ENCODE data around the gene CACNA2D3. TPM values are rescaled to one million over a fixed set of nuclear protein-coding genes. Genes with fewer than 3 reads are reported as not detected.

The CACNA2D3 gene
- total RNA-seq, 2 donors from 2014 or later, result 0.42 to 0.98 TPM

DNA sequence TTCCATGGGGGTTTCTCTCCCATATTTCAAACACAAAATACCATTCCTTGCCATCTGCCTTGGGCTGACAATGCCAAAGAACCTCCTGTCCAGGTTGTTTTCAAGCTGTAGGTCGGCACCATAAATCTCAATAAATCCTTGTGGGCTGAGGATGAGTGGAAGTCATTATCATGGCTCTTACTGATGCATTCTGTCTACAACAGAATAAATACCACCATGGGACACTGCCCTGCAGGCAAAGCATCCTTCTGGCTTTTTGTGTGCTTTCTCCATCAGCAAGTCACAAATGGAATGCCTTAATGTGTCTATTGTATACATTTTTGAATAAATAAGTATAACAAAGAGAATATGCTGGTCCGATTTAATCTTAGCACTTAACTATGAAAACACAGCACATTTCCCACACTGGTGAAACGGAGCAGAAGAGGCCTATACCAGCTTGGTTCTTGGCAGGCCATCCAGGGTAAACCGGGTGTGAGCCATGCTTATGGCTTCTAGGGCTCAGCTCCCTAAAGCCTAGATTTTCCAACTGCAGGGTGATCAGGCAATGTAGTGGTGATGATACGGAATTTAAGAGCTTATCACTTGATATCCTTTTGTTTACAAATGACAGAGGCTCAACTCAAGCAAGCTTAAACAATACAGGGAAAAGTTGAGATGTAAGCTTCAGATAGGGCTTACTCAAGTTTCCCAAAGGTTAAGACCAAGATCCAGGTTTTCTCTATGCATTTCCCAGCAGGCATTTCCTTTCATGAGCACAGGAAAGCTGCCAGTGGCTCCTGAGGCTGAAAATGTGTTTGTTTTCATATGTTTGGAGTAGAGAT, 938.8 kb downstream of the CACNA2D3 start:
- Histone ChIP-seq H3K4me1 (no peaks in the 10 kb centered on the region), H3K36me3 (no peaks in the 10 kb centered on the region), H3K9ac (ENCODE audit: low read depth in 2 of 2, low read length in 2 of 2) (no peak overlapping the region), H3K4me3 (no peak overlapping the region), H3K9me3 (no peaks in the 10 kb centered on the region), H3K27ac (no peak overlapping the region), H3K27me3 (no peaks in the 10 kb centered on the region)
- TF ChIP-seq, protein P1, sequence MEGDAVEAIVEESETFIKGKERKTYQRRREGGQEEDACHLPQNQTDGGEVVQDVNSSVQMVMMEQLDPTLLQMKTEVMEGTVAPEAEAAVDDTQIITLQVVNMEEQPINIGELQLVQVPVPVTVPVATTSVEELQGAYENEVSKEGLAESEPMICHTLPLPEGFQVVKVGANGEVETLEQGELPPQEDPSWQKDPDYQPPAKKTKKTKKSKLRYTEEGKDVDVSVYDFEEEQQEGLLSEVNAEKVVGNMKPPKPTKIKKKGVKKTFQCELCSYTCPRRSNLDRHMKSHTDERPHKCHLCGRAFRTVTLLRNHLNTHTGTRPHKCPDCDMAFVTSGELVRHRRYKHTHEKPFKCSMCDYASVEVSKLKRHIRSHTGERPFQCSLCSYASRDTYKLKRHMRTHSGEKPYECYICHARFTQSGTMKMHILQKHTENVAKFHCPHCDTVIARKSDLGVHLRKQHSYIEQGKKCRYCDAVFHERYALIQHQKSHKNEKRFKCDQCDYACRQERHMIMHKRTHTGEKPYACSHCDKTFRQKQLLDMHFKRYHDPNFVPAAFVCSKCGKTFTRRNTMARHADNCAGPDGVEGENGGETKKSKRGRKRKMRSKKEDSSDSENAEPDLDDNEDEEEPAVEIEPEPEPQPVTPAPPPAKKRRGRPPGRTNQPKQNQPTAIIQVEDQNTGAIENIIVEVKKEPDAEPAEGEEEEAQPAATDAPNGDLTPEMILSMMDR (IDR thresholded peaks at IDR 0.05), result no peak
- intact Hi-C loops (cut with DNase I), result no loop called here
- DNase-seq, result no peak

DNA sequence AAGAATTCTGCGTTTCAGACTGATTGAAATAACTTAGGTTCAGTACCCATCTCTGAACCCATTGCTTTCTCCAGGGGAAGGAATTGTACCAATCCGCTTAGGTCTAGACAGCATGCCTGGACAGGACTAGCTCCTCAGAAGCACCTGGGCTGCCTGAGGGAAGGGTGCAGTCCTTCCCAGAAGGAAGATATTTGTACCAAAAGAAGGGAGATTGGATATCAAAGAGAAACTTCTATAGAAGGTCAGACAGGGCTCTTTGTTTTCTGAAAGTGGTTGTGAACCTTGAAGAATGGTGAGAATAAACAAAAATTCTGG, 939.3 kb downstream of the CACNA2D3 start:
- Histone ChIP-seq H3K27me3 (no peaks in the 10 kb centered on the region), H3K9ac (ENCODE audit: low read depth in 2 of 2, low read length in 2 of 2) (no peak overlapping the region), H3K9me3 (no peaks in the 10 kb centered on the region), H3K36me3 (no peaks in the 10 kb centered on the region), H3K4me3 (no peak overlapping the region), H3K4me1 (no peaks in the 10 kb centered on the region), H3K27ac (no peak overlapping the region)
- intact Hi-C loops (cut with DNase I), result no loop called here
- DNase-seq, result no peak
- TF ChIP-seq, protein P1 (IDR thresholded peaks at IDR 0.05), result no peak

DNA sequence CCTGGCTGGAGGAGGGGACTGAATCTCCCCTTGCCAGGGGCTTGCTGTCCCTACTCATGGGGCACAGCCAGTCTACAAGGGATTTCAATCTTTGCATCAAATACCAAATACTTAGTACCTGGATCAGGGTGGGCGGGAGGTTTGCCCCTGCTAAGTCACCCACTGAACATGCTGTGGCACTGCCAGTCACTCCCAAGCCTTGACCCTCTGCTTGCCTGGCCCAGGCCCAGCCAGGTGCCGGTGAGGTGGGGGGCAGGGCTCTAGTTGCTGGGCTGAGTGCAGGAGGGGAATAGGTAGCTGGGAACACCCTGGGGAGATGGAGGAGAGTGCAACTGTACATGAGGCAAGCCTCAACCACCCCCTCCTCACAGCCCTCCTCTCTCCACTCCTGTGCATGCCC, 941.8 kb downstream of the CACNA2D3 start:
- Histone ChIP-seq H3K36me3 (no peaks in the 10 kb centered on the region), H3K27ac (no peak overlapping the region), H3K27me3 (no peaks in the 10 kb centered on the region), H3K9ac (ENCODE audit: low read depth in 2 of 2, low read length in 2 of 2) (no peak overlapping the region), H3K4me3 (no peak overlapping the region), H3K9me3 (no peaks in the 10 kb centered on the region), H3K4me1 (no peaks in the 10 kb centered on the region)
- TF ChIP-seq, protein P1 (IDR thresholded peaks at IDR 0.05), result no peak
- intact Hi-C loops (cut with DNase I), result no loop called here
- DNase-seq, result no peak

DNA sequence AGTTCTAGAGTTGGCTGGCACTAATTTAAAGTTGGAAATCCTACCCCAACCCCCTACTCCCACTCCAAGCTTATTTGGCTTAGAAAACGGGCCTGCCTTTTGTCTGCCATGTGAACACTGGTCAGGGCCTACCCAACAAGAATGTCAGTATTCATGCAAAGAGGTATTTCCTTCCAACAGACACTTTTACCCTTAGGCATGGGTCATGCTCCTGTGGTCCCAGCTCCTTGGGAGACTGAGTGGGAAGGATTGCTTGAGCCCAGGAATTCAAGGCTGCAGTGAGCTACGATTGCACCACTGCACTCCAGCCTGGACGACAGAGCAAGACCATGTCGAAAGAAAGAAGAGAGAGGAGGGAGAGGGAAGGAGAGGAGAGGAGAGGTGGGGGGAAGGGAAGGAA, 943.0 kb downstream of the CACNA2D3 start:
- no peak overlapping the region for H3K9ac ChIP-seq (ENCODE audit: low read depth in 2 of 2, low read length in 2 of 2)
- no peaks in the 10 kb centered on the region for H3K36me3 ChIP-seq
- no peaks in the 10 kb centered on the region for H3K9me3 ChIP-seq
- no peaks in the 10 kb centered on the region for H3K4me1 ChIP-seq
- intact Hi-C loops (cut with DNase I), result no loop called here
- DNase-seq, result no peak
- H3K27ac ChIP-seq, result no peak overlapping the region
- no peak overlapping the region for H3K4me3 ChIP-seq
- TF ChIP-seq, protein P1 (IDR thresholded peaks at IDR 0.05), result no peak
- no peaks in the 10 kb centered on the region for H3K27me3 ChIP-seq

DNA sequence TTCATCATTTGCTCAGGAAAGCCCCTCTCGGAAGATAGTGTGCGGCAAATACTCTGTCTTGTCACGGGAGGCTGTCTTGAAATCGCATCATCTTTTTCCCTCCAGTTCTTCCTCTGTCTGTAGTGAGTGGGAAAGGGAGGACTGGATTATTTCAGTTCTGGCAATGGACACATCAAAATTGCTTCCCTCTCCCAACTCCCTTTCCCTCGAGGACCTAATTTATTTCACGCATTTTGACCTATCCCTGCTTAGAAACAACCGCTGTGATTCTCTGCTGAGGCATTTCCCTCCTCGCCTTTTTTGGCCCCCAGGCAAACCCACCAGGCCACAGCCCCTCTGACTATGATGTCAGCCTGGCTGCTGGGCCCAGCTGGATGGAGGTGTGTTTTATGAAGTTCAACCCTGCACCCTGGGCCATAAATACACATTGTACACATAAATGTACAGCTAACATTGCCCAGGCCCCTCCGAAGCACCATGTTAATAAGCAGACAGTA, 944.2 kb downstream of the CACNA2D3 start:
- Histone ChIP-seq H3K4me1 (no peaks in the 10 kb centered on the region), H3K27me3 (no peaks in the 10 kb centered on the region), H3K4me3 (no peak overlapping the region), H3K9ac (ENCODE audit: low read depth in 2 of 2, low read length in 2 of 2) (no peak overlapping the region), H3K36me3 (no peaks in the 10 kb centered on the region), H3K27ac (no peak overlapping the region), H3K9me3 (no peaks in the 10 kb centered on the region)
- TF ChIP-seq, protein P1 (IDR thresholded peaks at IDR 0.05), result no peak
- no peak for DNase-seq
- intact Hi-C loops (cut with DNase I), result no loop called here

Measured in colonic mucosa (tissue), 4 donors.